HepG2 (cell line): ENCODE data around the gene C1orf116. TPM values are rescaled to one million over a fixed set of nuclear protein-coding genes. Genes with fewer than 3 reads are reported as not detected.

Experiments used
- ARID2 ChIP-seq: sonication (generic); formaldehyde crosslinking; IDR thresholded peaks from 2 replicates; pipeline ENCODE4 v1.8.1; 2022; ENCODE audit warnings: mild to moderate bottlenecking, missing genetic modification reagents, borderline replicate concordance
- ASH2L ChIP-seq: fragments of 300-600, 200-600 bp; sonication (generic); IDR thresholded peaks from 2 replicates; pipeline ENCODE4 v1.7.0; 2017; ENCODE audit warnings: low read depth, mild to moderate bottlenecking, moderate library complexity, mixed read lengths, low read length; ENCODE audit not compliant: insufficient read length
- ATF1 ChIP-seq: IDR thresholded peaks from 2 replicates; pipeline ENCODE4 v1.6.1; 2016; ENCODE audit warnings: mild to moderate bottlenecking, control low read depth
- EZH2 ChIP-seq: conservative IDR thresholded peaks from 2 replicates; pipeline ENCODE4 v1.6.1; 2012; ENCODE audit warnings: mild to moderate bottlenecking, low read depth, low read length, moderate library complexity
- GLI4 ChIP-seq: sonication (generic); formaldehyde crosslinking; IDR thresholded peaks from 2 replicates; pipeline ENCODE4 v1.5.1; 2020; ENCODE audit warnings: missing genetic modification reagents, mild to moderate bottlenecking, moderate library complexity, borderline replicate concordance
- HINFP ChIP-seq: sonication (generic); formaldehyde crosslinking; IDR thresholded peaks from 2 replicates; pipeline ENCODE4 v1.4.0; 2020; ENCODE audit warnings: low read depth, mild to moderate bottlenecking, missing genetic modification reagents
- HOXD1 ChIP-seq: sonication (generic); formaldehyde crosslinking; IDR thresholded peaks from 2 replicates; pipeline ENCODE4 v1.5.0; 2020; ENCODE audit warnings: missing genetic modification reagents
- KAT7 ChIP-seq: IDR thresholded peaks from 2 replicates; pipeline ENCODE4 v1.6.1; 2018; ENCODE audit warnings: borderline replicate concordance, missing compliant biosample characterization
- KLF13 ChIP-seq: sonication (generic); formaldehyde crosslinking; IDR thresholded peaks from 2 replicates; pipeline ENCODE4 v1.4.0; 2020; ENCODE audit warnings: mild to moderate bottlenecking, missing genetic modification reagents
- MAX ChIP-seq: IDR thresholded peaks from 2 replicates; pipeline ENCODE4 v1.6.1; 2012; ENCODE audit warnings: inconsistent platforms
- NR2F6 ChIP-seq, 2 experiments: IDR thresholded peaks; 2 replicates each; pipeline ENCODE4 v1.6.1; 2016; ENCODE audit warnings: antibody characterized with exemption in 1 of 2, mild to moderate bottlenecking in 1 of 2
- PAX8 ChIP-seq: sonication (generic); formaldehyde crosslinking; IDR thresholded peaks from 2 replicates; pipeline ENCODE4 v1.8.0; 2022; ENCODE audit warnings: mild to moderate bottlenecking, missing genetic modification reagents, borderline replicate concordance
- RBAK ChIP-seq: sonication (generic); formaldehyde crosslinking; IDR thresholded peaks from 2 replicates; pipeline ENCODE4 v1.5.1; 2020; ENCODE audit warnings: mild to moderate bottlenecking, missing genetic modification reagents
- RFXANK ChIP-seq: IDR thresholded peaks from 2 replicates; pipeline ENCODE4 v1.6.1; 2016
- SALL2 ChIP-seq: sonication (generic); formaldehyde crosslinking; IDR thresholded peaks from 2 replicates; pipeline ENCODE4 v1.8.1; 2023; ENCODE audit warnings: mild to moderate bottlenecking, missing genetic modification reagents, inconsistent platforms
- SCMH1 ChIP-seq: sonication (generic); formaldehyde crosslinking; IDR thresholded peaks from 2 replicates; pipeline ENCODE4 v1.9.0; 2021; ENCODE audit warnings: missing genetic modification reagents, mild to moderate bottlenecking, borderline replicate concordance
- SIX1 ChIP-seq: sonication (generic); formaldehyde crosslinking; IDR thresholded peaks from 2 replicates; pipeline ENCODE4 v1.4.0; 2020; ENCODE audit warnings: missing genetic modification reagents, borderline replicate concordance
- TIGD3 ChIP-seq: sonication (generic); formaldehyde crosslinking; IDR thresholded peaks from 2 replicates; pipeline ENCODE4 v1.5.1; 2020; ENCODE audit warnings: mild to moderate bottlenecking, missing genetic modification reagents, borderline replicate concordance
- TMF1 ChIP-seq: sonication (generic); formaldehyde crosslinking; IDR thresholded peaks from 2 replicates; pipeline ENCODE4 v1.8.1; 2022; ENCODE audit warnings: low read depth, missing genetic modification reagents
- ZBTB38 ChIP-seq: sonication (generic); formaldehyde crosslinking; IDR thresholded peaks from 2 replicates; pipeline ENCODE4 v1.5.1; 2020; ENCODE audit warnings: mild to moderate bottlenecking, missing genetic modification reagents
- ZFP82 ChIP-seq: sonication (generic); formaldehyde crosslinking; IDR thresholded peaks from 2 replicates; pipeline ENCODE4 v1.5.1; 2020; ENCODE audit warnings: mild to moderate bottlenecking, missing genetic modification reagents, borderline replicate concordance
- ZMYM3 ChIP-seq: sonication (generic); formaldehyde crosslinking; IDR thresholded peaks from 2 replicates; pipeline ENCODE4 v1.5.1; 2020; ENCODE audit warnings: mild to moderate bottlenecking, missing genetic modification reagents
- ZNF263 ChIP-seq: sonication (generic); formaldehyde crosslinking; IDR thresholded peaks from 2 replicates; pipeline ENCODE4 v1.4.0; 2020; ENCODE audit warnings: missing genetic modification reagents
- ZNF576 ChIP-seq: sonication (generic); formaldehyde crosslinking; IDR thresholded peaks from 2 replicates; pipeline ENCODE4 v1.4.0; 2020; ENCODE audit warnings: mild to moderate bottlenecking, missing genetic modification reagents
- ZNF644 ChIP-seq: IDR thresholded peaks from 2 replicates; pipeline ENCODE4 v1.6.1; 2016; ENCODE audit warnings: low read depth
- ZNF790 ChIP-seq: sonication (generic); formaldehyde crosslinking; IDR thresholded peaks from 2 replicates; pipeline ENCODE4 v1.8.0; 2022; ENCODE audit warnings: missing genetic modification reagents, mild to moderate bottlenecking, borderline replicate concordance
- ZNF883 ChIP-seq: sonication (generic); formaldehyde crosslinking; IDR thresholded peaks from 2 replicates; pipeline ENCODE4 v1.5.1; 2020; ENCODE audit warnings: mild to moderate bottlenecking, missing genetic modification reagents; ENCODE audit errors: not compliant biosample characterization
- polyA plus RNA-seq, 8 experiments: library from polyadenylated mRNA; depleted of rRNA in 3 of 8; stranded (reverse) in 7 of 8; unstranded in 1 of 8; fragments of >200 nt; fragmentation: Illumina TruSeq in 4 of 8; extraction: Trizol in 4 of 8; gene quantifications; 2 replicates each; pipeline versions ENCODE4 v1.2.1 to v1.2.3, GENCODE V29; 2011 to 2016; ENCODE audit warnings: low read depth in 4 of 8, missing spikeins in 1 of 8, mixed read lengths in 1 of 8; ENCODE audit not compliant: insufficient read depth in 1 of 8
- total RNA-seq, 5 experiments: library from RNA; depleted of rRNA; stranded (reverse); fragments of >200 nt; fragmentation: Illumina TruSeq; extraction: Trizol; gene quantifications; 2 replicates each; pipeline ENCODE4 v1.2.3, GENCODE V29; 2016; ENCODE audit warnings: low read depth in 1 of 5
- TF ChIP-seq, protein P1 (sequence below): sonication (generic); formaldehyde crosslinking; IDR thresholded peaks from 2 replicates; pipeline ENCODE4 v1.5.0; 2020; ENCODE audit warnings: missing genetic modification reagents

Gene C1orf116
- total and polyA plus RNA-seq, 2 of the 13 experiments (the other 11 are each of a cell fraction or from before 2014, with no cell fraction given) = 0.51 to 0.95 TPM

GRCh38 chr1:207021139-207021861 lies 11.3 kb downstream of the C1orf116 start (continued):
- TF ChIP-seq HINFP (CRISPR knock-in tag) (no peak), ZNF263 (CRISPR knock-in tag) (no peak), ZNF576 (no peak), RFXANK (CRISPR knock-in tag) (no peak), SCMH1 (CRISPR knock-in tag) (no peak), ASH2L (no peak), ZMYM3 (CRISPR knock-in tag) (no peak), ZBTB38 (0 out of 2 replicates have a peak, but pooled peaks have one; percentile 15), ZFP82 (CRISPR knock-in tag) (no peak), MAX (peak; percentile 47; the same call in 1 of the 2 replicates), TIGD3 (CRISPR knock-in tag) (no peak), TMF1 (CRISPR knock-in tag) (no peak), ZNF883 (CRISPR knock-in tag) (no peak), ZNF790 (CRISPR knock-in tag) (no peak), ZNF644 (peak; percentile 68), PAX8 (CRISPR knock-in tag) (no peak), HOXD1 (CRISPR knock-in tag) (no peak), GLI4 (CRISPR knock-in tag) (no peak), NR2F6 (IDR thresholded peaks at IDR 0.05) (no peak), NR2F6 (CRISPR knock-in tag; IDR thresholded peaks at IDR 0.05) (peak; percentile 35; the same call in 1 of the 2 replicates), SALL2 (no peak), KLF13 (CRISPR knock-in tag) (no peak), SIX1 (CRISPR knock-in tag) (no peak), RBAK (CRISPR knock-in tag) (no peak), KAT7 (CRISPR knock-in tag) (no peak), ARID2 (CRISPR knock-in tag) (no peak), ATF1 (CRISPR knock-in tag) (no peak), EZH2 (no peak)
- TF ChIP-seq, protein P1, sequence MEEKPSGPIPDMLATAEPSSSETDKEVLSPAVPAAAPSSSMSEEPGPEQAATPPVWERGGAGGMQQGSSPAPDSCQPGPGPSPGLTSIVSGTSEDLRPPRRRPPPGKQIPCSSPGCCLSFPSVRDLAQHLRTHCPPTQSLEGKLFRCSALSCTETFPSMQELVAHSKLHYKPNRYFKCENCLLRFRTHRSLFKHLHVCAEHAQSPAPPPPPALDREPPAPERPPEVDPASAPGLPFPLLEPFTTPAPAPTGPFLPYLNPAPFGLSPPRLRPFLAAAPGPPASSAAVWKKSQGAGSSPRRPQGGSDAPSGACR (CRISPR knock-in tag) = no peak
